HG02885 (cell line): Measurements from ENCODE around the gene CDH5.
"Not testable (repeated sequence)": the region's sequence is repeated elsewhere in the genome, so short reads cannot be mapped to it uniquely, and the experiment has no call there.

Source experiments
- ATAC-seq: cut with Tn5 transposase; IDR thresholded peaks from one replicate; pipeline ENCODE4 v1.9.1; 2021; ENCODE audit warnings: mild to moderate bottlenecking; ENCODE audit not compliant: unreplicated experiment, poor library complexity

The CDH5 gene

DNA sequence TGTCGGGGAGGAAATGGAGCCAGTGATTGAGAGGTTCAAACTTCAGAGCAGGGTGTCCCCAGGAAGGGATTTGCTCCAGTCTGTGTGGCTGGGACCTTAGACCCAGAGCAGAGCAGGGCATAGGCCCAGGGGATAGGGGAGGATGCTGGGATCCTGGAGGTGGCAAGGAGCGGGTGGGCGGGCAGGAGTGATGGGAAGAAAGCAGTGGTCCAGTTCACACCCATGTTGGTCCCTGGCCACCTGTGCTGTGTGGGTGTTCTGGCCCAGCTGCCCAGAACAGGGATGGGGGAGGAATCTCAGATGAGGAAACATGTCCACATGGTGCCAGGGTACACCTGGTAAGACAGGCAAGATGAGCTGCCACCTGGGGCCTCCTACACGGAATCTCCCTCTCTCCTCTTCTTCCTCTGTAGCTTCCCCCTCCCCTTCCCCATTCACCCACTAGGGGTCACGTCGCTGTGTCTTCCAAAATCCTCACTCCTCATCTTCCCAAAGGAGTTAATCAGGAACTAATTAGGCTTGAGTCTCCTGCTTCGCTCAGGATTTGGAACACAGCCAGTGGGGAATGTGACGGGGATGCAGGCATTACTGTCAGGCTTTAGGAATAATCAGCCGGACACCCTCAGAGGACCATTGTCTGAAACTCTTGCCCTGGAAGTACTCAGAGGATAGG is 62.9 kb downstream of the CDH5 start:
- ATAC-seq: no peak

DNA sequence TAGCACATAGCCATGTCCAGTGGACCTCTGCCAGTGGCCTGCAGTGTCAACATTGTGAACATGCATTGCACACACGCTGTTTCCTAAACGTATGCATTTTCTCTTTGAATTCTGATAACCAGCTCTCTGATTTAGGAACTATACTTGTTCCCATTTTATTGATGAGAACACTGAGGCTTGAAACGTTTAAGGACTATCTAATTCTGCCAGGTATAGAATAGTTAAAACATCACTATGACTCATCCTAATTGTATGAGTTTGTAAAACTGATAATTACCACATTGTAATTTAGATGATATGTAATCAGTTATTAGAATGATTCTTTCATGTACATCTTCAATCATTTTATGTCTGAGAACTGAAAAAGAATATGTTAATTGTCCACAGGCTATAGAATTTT is 63.7 kb downstream of the CDH5 start:
- ATAC-seq: no peak

GRCh38 chr16:66431760-66432159 is 65.3 kb downstream of the CDH5 start:
- no peak for ATAC-seq

DNA sequence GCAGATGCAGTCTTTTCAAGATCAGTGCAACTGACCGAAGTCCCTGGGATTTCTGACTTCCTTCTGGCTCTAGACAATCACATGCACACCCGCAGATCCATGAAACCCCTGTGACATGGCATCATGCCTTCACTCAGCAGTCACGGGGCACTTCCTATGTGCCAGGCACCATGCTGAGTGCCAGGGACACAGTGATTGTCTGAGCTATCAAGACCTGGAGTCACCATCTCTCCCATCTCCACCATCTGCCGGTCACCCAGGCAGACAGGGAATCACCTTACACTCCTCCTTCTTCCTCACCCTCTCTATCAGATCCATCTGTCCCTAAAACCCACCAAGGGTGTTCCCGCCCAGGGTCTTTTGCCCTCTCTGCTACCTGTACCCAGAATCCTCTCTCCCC is 65.9 kb downstream of the CDH5 start:
- ATAC-seq: no peak

GRCh38 chr16:66434619-66435430 is 68.3 kb downstream of the CDH5 start:
- ATAC-seq: no peak

DNA sequence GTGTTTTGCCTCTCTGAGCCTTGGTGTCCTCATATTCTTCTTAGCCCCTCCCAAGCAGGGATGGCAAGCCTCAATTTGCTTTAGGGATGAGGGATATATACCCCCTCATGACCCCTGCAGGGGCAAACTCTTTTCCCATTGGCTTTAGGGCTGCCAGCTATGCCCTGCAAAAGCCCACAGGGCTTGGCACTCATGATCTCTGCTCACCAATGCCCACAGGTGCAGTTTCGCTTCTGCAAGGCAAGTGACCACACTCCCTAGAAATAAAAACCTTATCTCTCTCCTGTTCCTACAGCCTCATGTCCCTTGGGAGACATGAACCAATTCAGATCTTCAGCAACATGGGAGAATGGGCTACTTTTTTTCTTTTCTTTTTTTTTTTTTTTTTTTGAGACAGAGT is 69.4 kb downstream of the CDH5 start:
- ATAC-seq: no peak

DNA sequence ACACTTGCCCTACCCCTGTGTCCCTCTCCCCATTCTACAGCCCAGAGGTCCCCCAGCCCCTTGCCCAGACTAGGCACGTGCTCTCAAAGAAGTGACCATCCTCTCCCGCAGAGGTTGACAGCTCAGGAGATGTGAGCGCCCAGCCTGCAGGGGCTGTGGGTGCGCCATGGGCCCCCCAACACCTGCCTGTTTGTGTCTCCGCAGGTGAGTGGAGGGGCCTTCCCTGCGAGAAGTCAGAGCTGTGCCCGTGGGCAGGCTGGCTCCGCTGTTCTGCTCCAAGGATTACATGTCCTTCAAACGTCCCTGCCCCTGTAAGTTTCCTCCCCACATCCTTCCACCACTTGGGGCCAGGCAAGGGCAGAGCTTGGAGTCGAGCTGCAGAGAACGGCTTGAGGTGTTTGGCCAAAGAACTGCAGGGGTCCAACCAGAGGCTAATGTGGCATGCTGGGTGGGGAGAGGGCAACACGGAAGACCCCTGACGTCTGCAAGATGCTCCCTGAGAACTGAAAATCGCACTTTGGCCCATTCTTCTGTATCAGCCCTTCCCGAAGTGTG is 71.0 kb downstream of the CDH5 start:
- ATAC-seq: no peak

GRCh38 chr16:66438536-66438935 is 72.0 kb downstream of the CDH5 start:
- no peak for ATAC-seq

GRCh38 chr16:66439051-66439730 is 72.7 kb downstream of the CDH5 start:
- ATAC-seq: no peak

- ATAC-seq: no peak
Measured at GRCh38 chr16:66440271-66440802, 73.8 kb downstream of the CDH5 start.

DNA sequence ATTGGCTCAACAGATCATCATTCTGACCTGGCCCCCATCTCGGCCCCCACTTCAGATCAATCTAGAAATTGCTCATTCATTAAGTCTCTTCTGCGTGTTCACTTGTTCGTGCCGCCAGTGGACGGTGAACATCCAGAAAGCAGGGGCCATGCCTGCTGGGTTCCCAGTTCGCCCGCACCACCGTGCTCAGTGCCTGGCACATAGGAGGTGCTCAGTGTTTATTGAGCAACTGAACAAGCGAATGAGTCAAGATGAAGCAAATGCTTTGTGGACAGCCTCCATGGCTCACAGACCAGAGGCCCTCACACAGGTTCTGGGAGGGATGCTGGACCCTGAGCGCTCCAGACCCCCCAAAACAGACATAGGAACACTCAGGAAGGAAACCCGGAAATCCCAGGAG is 74.5 kb downstream of the CDH5 start:
- no peak for ATAC-seq

GRCh38 chr16:66441586-66442375 is 75.3 kb downstream of the CDH5 start:
- no peak for ATAC-seq

DNA sequence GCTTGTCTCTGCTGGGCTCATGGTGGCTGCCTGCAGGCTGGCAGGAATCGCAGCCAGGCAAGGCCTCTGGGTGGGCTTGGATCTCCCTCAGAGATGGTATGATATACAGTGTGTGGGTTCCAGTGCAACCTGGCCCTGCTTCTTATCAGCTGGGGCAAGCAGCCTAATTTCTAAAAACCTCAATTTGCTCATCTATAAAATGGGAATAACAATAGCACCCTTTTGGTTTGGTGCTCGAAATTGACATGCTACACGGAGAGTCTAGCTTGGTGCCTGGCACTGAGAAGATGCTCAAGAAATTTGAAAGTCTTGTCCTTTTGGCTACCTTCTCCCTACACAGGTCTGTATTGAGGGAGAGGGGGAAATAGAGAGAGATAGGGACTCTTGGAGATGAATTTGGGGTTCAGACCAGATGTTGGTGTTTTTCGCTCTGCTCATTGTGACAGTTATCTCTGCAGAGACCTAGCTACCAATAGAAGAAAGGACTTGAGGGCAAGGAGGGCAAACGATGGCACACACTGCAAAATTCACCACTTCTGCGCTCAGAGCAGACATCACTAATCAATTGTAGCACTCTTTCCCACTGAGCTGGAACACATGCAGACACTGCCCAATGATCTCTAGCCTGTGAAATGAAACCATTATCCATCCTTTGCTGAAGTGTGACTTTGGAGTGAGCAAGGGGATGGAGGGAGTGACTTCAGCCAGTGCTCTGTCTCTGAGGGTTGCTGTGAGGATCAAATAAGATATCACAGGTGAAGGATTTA is 76.2 kb downstream of the CDH5 start:
- no peak for ATAC-seq

- no peak for ATAC-seq
Measured at GRCh38 chr16:66443269-66443652, 76.8 kb downstream of the CDH5 start.

DNA sequence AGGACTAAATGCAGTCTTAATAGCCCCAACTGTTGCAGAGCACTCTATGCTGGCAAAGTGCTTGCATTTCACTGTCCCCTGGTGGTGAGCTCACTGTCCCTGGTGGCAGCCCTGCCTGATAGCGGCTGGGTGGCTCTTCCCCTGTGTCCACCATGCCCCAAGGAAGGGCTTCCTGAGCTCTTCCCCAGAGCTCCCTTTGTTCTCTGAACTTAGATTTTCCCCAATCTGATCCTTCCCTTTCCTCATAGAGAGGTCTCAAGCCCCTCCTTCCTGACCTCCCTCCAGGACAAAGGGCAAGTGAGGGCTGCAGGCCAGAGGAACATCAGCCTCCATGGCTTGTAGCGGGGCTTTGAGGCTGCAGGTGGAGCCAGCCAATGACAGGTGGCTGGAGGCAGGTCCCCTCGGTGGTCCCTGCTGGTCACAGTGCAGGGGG is 77.6 kb downstream of the CDH5 start:
- ATAC-seq: no peak

DNA sequence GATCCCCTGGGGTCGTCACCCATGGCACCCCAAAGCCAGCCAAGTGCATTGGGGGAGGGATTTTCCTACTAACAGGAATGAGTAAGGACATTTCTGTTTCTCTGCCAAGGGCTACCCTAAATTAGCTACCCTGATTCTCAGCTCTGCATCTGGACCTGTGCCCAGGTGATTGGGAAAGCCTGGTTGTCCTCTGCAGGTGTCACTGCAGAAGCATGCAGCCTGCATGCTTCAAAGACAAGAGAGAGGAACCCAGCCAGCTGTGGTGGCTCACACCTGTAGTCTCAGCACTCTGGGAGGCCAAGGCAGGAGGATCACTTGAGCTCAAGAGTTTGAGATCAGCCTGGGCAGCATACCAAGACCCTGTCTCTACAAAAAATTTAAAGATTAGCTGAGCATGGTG is 80.2 kb downstream of the CDH5 start:
- ATAC-seq: no peak

DNA sequence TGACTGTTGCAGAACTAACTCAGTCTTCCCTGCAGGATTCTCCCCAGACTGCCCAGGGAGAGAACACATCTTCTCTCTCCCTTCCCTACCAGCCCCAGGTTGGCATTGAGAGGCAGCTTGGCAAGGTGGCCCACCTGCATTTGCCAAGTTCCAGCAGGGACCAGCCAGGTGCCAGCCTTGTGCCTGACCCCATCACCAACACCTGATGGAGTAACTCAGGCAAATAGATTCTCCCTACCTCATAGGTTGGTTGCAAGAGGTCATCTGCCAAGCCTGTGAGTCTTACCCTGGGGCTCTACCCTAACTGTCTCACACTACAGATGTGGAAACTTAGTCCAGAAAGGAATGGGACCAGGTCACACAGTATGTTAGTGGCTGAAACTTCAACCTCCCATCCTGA is 81.0 kb downstream of the CDH5 start:
- no peak for ATAC-seq

DNA sequence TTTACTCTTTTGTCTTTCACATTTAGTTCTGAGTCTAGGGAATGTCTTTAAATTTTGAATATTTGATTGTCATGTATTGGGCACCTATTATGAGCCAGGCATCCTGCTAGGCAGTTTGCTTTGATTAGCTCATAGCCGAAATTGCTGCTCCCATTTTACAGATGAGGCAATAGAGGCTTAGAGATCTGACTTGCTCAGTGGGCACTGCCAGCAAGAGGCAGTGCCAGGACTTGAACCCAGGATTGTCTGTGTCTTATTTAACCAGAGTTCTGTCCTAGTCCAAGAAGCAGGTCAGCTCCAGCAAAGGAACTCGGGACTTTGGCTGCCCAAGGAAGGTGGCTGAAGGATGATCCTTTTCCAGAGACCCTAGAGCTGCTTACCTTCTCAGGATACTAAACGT is 85.1 kb downstream of the CDH5 start:
- ATAC-seq: no peak

- ATAC-seq: not testable (repeated sequence)
Measured at GRCh38 chr16:66453230-66453629, 86.7 kb downstream of the CDH5 start.
